ENCODE results near the gene ZNF385D. TPM values are rescaled to one million over a fixed set of nuclear protein-coding genes. Genes with fewer than 3 reads are reported as not detected.

The ZNF385D gene
- polyA plus RNA-seq, 12 donors = 23.1 to 51.8 (median 33.4) TPM; not detected in 1

GRCh38 chr3:21618695-21619094 is 132.3 kb downstream of the ZNF385D start:
- no peak for DNase-seq

GRCh38 chr3:21613372-21614070 is 137.5 kb downstream of the ZNF385D start:
- DNase-seq = no peak

GRCh38 chr3:21601178-21601577 is 149.8 kb downstream of the ZNF385D start:
- DNase-seq = no peak

GRCh38 chr3:21599890-21600289 is 151.1 kb downstream of the ZNF385D start:
- no peak for DNase-seq

GRCh38 chr3:21592828-21593227 is 158.2 kb downstream of the ZNF385D start:
- DNase-seq = no peak

- no peak for DNase-seq
These were observed 163.1 kb downstream of the ZNF385D start for GRCh38 chr3:21587894-21588293.

GRCh38 chr3:21585216-21585740 is 165.7 kb downstream of the ZNF385D start:
- peak; percentile 29 for DNase-seq

- DNase-seq = no peak
These were observed 177.7 kb downstream of the ZNF385D start for GRCh38 chr3:21573291-21573690.

GRCh38 chr3:21564531-21564930 is 186.5 kb downstream of the ZNF385D start:
- DNase-seq = no peak

- no peak for DNase-seq
These were observed 188.8 kb downstream of the ZNF385D start for GRCh38 chr3:21562243-21562642.

GRCh38 chr3:21561472-21561871 is 189.5 kb downstream of the ZNF385D start:
- DNase-seq = no peak

GRCh38 chr3:21551019-21551418 is 200.0 kb downstream of the ZNF385D start:
- DNase-seq = no peak

- no peak for DNase-seq
These were observed 206.9 kb downstream of the ZNF385D start for GRCh38 chr3:21544076-21544462.

GRCh38 chr3:21543380-21544075 is 207.5 kb downstream of the ZNF385D start:
- DNase-seq = no peak

- DNase-seq = no peak
These were observed 208.2 kb downstream of the ZNF385D start for GRCh38 chr3:21542656-21543379.

- no peak for DNase-seq
These were observed 210.7 kb downstream of the ZNF385D start for GRCh38 chr3:21540265-21540664.

GRCh38 chr3:21534462-21534861 is 216.5 kb downstream of the ZNF385D start:
- DNase-seq = peak; percentile 64

- no peak for DNase-seq
These were observed 218.0 kb downstream of the ZNF385D start for GRCh38 chr3:21533002-21533401.

GRCh38 chr3:21531909-21532308 is 219.1 kb downstream of the ZNF385D start:
- no peak for DNase-seq

GRCh38 chr3:21528291-21528995 is 222.6 kb downstream of the ZNF385D start:
- DNase-seq = peak; percentile 26

- no peak for DNase-seq
These were observed 224.5 kb downstream of the ZNF385D start for GRCh38 chr3:21526461-21526860.

- peak; percentile 25 for DNase-seq
These were observed 226.9 kb downstream of the ZNF385D start for GRCh38 chr3:21524133-21524532.
